GM19240 (cell line): Measurements from ENCODE around the gene FHAD1.
"Not testable (repeated sequence)": the region's sequence is repeated elsewhere in the genome, so short reads cannot be mapped to it uniquely, and the experiment has no call there.

Experiments
- DNase-seq: peaks from one replicate; pipeline ENCODE4 v3.0.0; 2011; ENCODE audit warnings: low spot score; ENCODE audit not compliant: insufficient read length

FHAD1 gene

GRCh38 chr1:15276691-15277446, 29.8 kb downstream of the FHAD1 start:
- no peak for DNase-seq

DNA sequence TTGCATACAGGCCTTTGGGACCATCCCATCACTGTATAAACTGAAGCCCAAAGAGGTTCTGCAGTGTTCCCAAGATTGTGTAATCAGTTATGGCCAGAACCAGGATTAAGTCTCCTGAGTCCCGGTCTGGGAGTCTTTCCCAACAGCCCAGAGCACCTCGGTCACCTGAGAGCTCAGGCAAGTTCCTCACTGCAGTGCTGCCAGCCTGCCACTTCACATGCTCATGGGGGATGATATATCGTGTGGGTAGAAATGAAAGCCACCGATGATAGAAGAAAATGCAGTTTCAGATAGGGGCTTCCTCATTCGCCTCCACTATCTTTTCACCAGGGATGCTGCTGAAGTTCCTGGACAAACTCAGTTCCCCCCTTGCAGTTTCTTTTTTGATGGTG, 30.4 kb downstream of the FHAD1 start:
- no peak for DNase-seq

- no peak for DNase-seq
Observed at GRCh38 chr1:15277933-15278332, 30.9 kb downstream of the FHAD1 start.

DNA sequence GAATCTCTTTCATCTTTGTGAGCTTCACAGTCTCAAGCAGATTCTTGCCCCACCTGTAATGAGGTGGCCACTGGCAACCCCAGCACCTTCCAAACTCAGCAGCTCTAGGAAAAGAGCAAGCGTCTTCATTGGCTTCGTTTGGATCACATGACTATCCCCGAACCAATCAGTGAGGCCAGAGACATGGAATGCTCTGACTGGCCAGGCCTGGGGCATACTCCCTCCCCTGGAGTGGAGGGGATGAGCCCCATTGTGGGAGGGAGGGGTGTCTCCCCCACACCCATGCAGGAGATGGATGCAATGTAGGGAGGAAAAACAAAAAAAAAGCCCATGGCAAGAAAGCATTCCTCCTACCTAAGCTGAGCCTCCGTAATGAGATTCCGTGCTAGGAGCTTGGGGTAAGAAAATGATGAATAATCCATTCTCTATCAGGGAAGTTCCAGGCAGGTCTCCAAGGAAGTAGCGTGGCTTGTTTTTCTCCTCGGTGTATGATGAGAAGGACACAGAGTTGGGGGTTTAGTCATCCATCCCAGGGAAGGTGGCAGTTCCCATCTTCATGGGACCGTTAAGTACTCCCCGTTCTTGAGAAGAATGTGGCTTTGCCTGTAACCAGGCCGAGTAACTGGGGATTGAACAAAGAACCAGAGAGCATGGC, 32.7 kb downstream of the FHAD1 start:
- DNase-seq = no peak

DNA sequence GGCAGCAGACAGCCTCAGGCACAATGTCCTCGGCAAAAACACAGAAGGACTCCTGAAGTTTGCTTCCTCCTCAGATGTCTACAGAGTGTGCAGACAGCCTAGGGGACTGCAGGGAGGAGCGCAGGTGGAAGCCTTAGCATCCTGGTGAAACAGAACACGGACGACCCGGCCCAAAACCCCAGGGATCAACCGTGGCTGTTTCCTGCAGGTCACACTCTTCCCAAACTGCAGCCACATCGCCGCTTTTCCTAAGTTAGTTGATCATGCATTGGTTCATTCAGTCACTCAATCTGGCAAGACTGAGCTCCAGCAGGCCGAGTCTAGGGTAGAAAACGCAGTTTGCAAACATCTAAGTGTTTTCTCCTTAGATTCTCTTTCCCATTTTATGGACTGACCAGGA, 33.4 kb downstream of the FHAD1 start:
- DNase-seq = no peak

GRCh38 chr1:15282038-15282437, 35.0 kb downstream of the FHAD1 start:
- no peak for DNase-seq

DNA sequence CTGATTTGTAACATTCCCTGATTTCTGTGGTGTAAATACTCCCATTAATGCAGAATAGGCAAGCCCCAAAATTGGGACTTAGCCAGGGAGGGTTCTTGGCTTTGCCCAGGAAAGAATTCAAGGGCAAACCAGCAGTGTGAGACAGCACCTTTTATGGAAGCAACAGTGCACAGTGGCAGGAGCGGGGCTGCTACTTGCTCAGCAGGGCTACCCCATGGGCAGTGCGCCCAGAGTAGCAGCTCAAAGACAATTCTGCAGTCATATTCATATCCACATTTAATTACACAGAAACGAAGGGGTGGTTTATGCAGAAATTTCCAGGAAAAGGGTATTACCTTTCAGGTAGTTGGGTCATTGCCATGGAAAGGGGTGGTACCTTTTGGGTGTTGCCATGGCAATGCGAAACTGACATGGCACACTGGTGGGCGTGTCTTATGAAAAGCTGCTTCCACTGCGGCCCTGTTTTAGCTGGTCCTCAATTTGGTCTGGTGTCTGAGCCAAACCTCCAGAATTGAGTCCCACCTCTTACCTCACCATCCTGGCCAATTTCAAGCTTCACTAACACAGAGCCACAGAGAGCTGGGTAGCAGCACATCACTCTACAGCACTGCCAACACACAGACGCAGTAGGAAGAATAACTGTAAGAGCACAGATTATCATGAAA, 35.9 kb downstream of the FHAD1 start:
- no peak for DNase-seq

DNA sequence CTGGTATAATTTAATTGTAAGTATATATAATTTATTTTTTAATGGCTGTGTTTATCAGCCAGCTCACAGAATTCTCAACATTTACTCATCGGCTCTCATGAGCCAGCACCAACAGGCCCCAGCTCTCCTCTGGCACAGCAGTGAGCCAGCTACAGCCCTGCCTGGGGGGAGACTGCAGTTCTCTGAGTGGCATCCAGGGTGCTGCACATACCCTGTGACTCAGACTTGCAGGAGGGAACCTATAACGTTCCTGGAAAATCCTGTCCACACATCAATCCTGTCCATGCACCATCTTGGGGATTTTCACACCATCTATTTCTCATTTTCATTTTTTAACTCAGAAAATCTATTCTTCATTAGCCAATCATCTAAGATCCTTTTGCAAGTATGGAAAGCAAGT, 36.5 kb downstream of the FHAD1 start:
- no peak for DNase-seq

DNA sequence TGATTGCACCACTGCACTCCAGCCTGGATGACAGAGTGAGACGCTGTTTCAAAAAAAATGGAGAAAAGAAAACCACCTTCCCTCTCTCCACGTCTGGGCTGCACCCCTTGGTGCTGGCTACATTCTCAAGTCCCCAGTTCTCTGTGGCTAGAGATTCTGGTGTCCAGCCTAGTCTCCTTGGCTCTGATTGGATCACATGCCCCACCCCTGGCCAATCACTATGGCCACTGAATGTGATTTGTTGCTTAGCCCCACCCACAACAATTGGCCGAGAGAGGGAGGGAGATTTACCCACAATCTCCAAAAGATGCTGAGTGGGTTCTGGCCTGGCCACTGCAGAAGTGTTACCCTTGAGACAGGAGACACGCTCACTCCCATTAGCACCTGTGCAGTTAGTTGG, 39.4 kb downstream of the FHAD1 start:
- no peak for DNase-seq

DNA sequence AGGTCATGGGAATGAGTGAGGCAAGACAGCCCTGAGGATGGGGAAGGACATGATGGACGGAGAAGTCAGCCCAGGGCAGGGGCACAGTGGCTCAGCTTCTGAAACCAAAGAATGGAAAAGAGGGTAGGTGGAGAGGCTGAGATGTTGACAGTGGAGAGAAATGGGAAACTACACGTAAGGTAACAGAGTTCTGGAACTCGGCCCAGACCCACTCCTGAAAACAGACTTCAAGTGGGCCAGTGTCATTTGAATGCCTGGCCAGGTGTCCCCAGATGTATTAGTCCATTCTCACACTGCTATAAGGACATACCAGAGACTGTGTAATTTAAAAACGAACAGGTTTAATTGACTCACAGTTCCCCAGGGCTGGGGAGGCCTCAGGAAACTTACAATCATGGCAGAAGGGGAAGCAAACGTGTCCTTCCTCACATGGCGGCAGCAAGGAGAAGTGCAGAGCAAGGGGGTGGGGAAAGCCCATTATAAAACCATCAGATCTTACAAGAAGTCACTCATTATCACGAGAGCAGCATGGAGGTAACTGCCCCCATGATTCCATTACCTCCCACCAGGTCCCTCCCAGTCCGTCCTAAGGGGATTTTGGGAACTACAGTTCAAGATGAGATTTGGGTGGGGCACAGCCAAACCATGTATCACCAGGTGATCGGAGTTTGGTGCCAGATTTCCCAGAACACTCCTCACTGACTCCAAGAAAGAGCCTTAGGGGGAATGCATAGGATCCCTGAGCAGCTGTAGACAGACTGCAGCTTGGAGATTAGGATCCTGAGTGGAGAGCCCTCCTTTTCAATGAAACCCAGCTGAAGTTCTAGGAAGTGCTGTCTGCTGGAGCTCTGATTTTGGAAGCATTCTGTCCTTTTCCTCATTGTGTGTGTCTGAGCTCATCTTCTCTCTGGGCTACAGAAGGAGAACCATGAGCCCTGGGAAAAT, 40.3 kb downstream of the FHAD1 start:
- no peak for DNase-seq

DNA sequence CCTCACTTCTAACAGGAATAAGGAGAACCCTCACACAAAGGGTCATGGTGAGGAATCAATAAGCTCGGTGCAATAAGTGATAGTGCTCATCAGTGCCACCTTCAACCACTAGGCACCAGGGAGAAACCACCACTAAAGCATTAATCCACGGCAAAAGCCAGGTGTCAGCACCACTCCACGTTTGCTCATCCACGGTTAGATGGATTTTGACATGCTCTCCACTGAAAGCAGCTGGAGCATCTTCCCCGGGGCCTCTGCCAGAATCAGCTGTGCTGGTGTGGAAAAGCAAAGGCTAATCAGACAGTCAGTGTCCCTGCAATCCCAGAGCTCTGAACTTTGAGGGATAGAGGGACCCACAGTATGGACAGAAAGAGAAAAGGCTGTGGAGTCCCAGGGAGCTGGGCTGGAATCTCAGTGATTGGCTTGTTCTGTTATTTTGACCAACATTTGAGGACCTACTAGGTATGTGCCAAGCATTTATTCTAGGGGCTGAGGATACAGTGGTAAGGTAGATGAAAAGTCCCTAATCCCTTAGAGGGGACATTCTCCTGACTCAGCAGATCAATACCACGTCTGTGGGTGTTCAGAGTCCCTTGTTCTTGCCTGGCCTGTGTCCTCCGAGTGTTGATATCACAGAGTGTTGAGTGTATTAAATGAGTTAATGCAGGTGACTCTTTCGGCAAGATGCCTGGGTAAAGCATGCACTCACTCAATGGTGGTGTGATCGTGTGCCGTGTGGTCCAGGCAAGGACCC, 41.3 kb downstream of the FHAD1 start:
- DNase-seq = no peak

GRCh38 chr1:15289251-15289651, 42.2 kb downstream of the FHAD1 start:
- DNase-seq = no peak

- DNase-seq = no peak
Observed at GRCh38 chr1:15290382-15290781, 43.4 kb downstream of the FHAD1 start.

GRCh38 chr1:15295696-15296095, 48.7 kb downstream of the FHAD1 start:
- no peak for DNase-seq

DNA sequence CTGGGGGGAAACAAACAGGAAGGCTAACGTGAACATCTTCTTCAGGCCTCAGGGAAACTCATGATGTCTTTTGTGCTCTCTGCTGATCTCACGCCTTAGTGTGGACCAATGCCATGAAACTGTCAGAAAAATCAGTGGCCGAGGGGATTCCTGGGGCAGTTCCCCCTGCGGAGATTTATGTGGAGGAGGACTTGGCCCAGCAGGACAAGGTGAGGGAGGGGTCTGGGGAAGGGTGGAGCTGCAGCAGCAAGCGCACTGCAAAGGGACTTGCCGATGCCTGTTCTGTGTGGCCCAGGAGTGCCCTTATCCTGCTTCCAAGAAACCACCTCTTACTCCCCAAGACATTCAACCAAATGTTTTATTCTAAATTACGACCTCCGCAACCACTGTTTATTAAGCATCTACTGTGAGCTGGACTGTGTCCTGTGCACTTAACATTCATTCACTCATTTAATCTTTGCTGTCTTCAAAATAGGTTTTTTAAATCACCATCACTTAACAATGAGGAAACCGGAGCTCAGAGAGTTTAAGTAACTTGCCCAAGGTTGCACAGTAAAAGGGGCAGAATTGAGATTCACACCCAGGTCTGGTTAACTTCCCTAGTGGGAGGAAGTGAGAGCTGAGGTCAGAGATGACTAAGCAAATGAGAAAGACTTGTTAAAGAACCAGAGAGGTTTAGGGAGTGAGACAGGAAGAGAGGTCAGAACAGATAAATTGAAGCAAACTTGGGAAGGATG, 49.7 kb downstream of the FHAD1 start:
- no peak for DNase-seq

DNA sequence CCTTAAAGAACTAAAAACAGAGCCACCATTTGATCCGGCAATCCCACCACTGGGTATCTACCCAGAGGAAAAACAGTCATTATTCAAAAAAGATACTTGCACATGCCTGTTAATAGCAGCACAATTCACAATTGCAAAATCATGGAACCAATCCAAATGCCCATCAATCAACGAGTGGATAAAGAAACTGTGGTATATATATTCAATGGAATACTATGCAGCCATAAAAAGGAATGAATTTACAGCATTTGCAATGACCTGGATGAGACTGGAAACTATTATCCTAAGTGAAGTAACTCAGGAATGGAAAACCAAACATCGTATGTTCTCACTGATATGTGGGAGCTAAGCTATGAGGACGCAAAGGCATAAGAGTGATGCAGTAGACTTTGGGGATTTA, 51.0 kb downstream of the FHAD1 start:
- DNase-seq = not testable (repeated sequence)

GRCh38 chr1:15299179-15299578, 52.2 kb downstream of the FHAD1 start:
- no peak for DNase-seq

DNA sequence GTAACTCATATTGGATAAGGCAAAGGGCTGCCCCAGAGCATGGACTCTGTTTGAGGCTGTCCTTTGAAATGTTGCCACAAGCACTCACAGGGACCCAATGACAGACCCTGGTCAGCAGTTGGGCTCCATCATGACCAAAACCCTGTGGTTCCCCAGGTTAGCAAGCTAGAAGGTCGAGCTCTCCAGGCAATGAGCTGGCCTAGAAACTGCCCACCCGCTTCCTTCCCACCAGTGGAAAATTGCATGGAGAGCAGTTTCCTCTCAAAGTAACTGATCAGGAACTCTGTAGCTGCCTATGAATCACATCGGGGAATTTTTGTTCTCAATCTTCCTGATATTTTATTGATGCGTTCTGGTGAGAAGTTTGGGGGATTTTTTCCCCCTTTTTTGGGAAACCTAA, 52.8 kb downstream of the FHAD1 start:
- no peak for DNase-seq

GRCh38 chr1:15303935-15304334, 56.9 kb downstream of the FHAD1 start:
- DNase-seq = no peak
